HG03095 (cell line): Measurements from ENCODE around the gene CACNA1A.

Source experiments
- ATAC-seq: cut with Tn5 transposase; IDR thresholded peaks from one replicate; pipeline ENCODE4 v1.9.1; 2021; ENCODE audit warnings: moderate library complexity; ENCODE audit not compliant: unreplicated experiment

CACNA1A gene

DNA sequence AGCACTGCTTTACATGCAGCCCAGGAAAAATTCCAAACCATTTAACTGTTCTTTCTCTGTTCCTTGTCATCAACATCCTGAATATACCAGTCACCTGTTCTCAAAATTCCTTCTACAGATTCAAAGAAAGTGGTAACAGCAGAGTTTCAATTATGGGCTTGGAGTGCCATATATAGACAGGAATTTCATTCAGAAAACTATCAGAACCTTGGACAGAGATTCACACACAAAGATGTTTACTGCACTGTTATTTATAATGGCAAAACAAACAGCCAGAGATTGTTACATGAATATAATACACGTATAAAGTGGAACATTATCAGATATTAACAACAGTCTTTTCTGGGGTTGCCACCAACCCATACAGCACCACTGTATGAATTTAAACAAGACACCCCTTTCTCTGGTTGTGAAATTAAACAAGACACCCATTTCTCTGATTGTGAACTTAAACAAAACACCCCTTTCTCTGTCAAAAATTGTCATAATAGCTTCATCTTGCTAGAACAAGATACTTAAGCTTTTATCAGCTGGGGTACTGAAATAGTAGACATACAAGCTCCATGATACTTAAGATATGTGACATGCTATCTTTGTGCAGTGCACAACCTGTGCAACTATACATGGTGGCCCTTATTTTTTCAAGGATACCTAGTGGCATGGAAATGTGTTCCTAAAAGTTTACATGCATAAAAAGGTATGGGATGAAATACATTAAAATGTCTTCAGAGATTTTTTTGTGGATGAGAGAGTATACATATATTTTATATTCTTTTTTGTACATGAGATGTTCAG lies 12.6 kb downstream of the CACNA1A start:
- ATAC-seq = no peak

DNA sequence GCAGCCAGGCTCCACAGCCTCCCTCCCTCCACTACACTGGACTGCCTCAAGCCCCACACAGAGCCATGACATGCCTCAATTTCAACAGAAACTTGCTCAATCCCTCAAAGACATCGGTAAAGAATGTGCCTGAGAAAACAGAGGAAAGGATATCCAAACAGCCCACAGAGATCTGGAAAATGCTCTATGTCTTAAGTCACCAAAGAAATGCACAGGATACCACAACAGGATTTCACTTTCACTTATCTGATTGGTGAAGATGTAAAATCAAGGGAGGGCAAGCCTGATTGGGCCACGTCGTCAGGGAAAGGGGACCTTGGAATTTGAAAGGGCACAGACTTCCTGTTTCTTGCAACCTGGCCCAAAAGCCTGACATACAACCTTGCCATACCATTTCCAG lies 14.2 kb downstream of the CACNA1A start:
- ATAC-seq = no peak

DNA sequence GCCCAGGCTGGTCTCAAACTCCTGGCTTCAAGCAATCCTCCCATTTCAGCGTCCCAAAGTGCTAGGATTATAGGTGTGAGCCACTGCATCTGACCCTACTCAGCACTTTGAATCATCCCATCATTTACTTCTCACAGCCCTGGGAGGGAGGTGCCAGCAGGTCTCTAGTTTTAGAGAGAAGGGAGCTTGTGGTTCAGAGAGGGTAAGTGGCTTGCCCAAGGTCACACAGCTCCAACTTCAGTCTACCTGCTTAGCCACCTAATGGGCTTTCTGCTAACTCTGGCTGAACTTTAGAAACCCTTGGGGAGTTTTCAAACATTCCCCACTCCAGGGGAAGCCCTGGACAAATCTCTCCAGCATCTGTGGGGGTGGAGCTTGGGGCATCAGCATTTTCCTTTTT lies 18.3 kb downstream of the CACNA1A start:
- ATAC-seq = no peak

- no peak for ATAC-seq
Observed at GRCh38 chr19:13484166-13484565, 22.1 kb downstream of the CACNA1A start.

DNA sequence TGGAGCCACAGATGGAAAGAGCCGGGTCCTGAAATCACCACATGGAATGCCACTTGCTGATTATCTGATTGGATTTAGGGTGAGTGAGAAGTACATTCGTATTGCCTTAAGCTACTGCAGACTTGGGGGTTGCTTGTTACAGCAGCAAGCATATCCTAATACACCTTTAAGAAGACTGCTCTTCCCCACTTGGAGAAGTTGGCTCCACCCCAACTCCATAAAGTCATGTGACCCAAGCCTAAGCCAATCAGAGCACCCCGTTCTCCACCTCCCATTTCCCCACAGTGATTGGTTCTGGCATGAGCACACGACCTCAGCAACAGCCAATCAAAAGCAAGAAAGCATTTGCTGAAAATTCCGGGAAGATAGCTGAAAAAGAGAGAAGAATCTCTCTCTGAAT lies 23.1 kb downstream of the CACNA1A start:
- no peak for ATAC-seq

- ATAC-seq = no peak
Observed at GRCh38 chr19:13478576-13478975, 27.7 kb downstream of the CACNA1A start.

- ATAC-seq = no peak
Observed at GRCh38 chr19:13476071-13476470, 30.2 kb downstream of the CACNA1A start.

DNA sequence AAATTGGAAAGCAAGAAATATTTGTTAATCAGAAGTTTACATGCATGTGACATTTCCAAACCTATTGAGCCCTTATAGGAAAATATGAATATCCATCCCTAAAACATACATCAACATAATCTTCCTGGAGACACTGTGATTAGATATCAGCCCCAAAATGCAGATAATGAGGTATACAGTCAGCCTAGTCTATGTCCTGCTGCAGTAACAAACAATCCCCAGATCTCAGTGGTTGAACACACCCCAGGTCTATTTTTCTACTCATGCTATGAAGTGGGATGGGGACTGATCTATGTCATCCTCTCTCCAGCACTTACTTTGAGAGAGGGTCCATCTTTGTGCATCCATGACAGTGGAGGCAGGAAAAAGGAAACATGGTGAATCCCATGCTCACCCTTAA lies 31.2 kb downstream of the CACNA1A start:
- ATAC-seq = no peak

- ATAC-seq = no peak
Observed at GRCh38 chr19:13466697-13467096, 39.6 kb downstream of the CACNA1A start.

- no peak for ATAC-seq
Observed at GRCh38 chr19:13463296-13463695, 43.0 kb downstream of the CACNA1A start.

GRCh38 chr19:13461536-13461935 lies 44.7 kb downstream of the CACNA1A start:
- ATAC-seq = no peak

- ATAC-seq = no peak
Observed at GRCh38 chr19:13460045-13460444, 46.2 kb downstream of the CACNA1A start.

- no peak for ATAC-seq
Observed at GRCh38 chr19:13459351-13459750, 46.9 kb downstream of the CACNA1A start.

DNA sequence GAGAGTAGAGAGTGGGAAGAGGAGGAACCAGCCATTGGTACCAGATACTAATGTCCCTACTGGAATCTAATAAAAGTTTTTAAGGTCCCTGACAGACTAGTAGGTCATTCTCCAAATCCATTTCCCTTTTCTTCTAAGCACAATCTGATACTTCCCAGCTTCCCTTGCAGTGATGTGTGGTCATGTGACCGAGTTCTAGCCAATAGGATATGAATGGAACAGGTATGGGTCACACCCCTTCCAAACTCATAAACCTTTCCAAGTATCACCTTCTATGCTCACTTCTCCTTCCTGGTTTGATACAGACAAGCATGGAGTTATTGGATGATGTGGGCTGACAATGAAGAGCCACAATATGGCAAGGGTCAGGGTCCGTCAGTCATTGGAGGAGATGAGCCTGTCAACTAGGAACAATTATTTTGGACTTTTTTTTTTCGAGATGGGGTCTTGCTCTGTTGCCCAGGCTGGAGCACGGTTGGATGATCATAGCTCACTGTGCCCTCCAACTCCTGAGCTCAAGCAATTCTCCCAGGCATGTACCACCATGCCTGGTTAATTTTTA lies 54.8 kb downstream of the CACNA1A start:
- no peak for ATAC-seq

GRCh38 chr19:13447978-13448377 lies 58.3 kb downstream of the CACNA1A start:
- no peak for ATAC-seq

DNA sequence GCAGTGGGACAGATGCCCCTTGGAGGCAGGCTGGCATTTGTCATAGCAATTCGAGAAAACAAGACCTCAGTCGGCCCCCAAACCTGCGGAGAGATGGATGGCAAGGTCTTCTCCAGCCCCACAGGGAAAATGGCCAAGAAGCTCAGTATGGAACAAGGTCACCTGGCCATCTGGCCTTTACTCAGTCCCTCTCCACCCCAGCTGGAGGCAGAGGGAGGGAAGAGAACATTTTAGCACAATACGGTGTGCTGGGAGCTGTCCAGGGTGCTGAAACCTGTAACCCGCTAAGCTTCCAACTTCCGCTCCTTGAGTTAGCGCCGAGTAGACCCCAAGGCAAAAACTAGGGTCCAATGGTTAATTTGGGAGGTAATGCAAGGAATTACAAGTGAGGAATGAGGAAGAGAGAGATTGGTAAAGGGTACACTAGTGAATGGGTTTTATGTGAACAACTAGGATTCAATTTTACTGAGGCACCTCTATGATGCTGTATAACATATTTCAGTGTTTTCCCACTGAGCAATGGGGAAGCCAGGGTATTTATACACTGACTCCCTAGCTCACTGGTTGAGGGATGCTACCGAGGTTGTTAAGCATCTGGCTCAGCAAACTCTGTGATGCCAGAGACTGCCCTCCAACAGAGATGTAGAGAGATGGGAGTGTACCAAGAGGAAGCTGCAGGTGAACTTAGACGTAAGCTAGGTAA lies 64.3 kb downstream of the CACNA1A start:
- no peak for ATAC-seq

- ATAC-seq = no peak
Observed at GRCh38 chr19:13437919-13438618, 68.2 kb downstream of the CACNA1A start.

GRCh38 chr19:13436352-13436751 lies 69.9 kb downstream of the CACNA1A start:
- ATAC-seq = no peak

- no peak for ATAC-seq
Observed at GRCh38 chr19:13430790-13431582, 75.3 kb downstream of the CACNA1A start.

GRCh38 chr19:13429563-13429962 lies 76.7 kb downstream of the CACNA1A start:
- no peak for ATAC-seq

DNA sequence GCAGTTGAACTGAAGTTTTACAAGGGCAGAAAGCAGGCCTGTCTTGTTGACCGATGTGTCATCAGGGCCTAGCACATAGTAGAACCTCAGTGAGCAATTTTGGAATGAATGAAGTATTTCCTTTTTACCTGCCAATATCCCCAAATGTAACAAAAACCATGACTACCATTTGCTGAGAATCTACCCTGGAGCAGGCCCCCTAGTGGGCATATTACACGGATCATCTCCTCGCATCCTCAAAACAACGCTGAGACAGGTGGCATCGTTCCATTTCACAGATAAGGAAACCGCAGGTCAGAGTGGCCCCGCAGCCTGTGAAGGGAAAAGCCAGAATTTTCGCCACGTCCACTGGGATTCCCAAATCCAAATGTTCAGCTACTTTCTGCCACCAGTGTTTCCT lies 77.9 kb downstream of the CACNA1A start:
- ATAC-seq = no peak
